HG02588 (cell line): ENCODE results near the gene LAX1.

ENCODE experiments used
- ATAC-seq: cut with Tn5 transposase; IDR thresholded peaks from one replicate; pipeline ENCODE4 v1.9.1; 2021; ENCODE audit warnings: mild to moderate bottlenecking, moderate library complexity; ENCODE audit not compliant: unreplicated experiment

The LAX1 gene

DNA sequence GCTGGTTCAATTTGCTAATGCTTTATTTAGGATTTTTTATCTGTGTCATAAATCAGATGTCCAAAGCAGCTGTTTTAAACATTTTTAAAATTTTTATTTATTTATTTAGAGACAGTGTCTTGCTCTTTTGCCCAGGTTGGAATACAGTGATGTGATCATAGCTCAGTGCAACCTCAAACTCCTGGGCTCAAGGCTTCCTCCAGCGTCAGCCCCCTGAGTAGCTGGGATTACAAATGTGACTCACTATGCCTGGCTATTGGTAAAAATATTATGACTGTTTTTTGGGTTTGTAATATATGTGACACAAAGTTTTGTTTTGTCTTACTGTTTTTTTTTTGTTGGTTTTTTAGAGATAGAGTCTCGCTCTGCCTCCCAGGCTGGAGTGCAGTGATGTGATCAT is 42.2 kb downstream of the LAX1 start:
- no peak for ATAC-seq

DNA sequence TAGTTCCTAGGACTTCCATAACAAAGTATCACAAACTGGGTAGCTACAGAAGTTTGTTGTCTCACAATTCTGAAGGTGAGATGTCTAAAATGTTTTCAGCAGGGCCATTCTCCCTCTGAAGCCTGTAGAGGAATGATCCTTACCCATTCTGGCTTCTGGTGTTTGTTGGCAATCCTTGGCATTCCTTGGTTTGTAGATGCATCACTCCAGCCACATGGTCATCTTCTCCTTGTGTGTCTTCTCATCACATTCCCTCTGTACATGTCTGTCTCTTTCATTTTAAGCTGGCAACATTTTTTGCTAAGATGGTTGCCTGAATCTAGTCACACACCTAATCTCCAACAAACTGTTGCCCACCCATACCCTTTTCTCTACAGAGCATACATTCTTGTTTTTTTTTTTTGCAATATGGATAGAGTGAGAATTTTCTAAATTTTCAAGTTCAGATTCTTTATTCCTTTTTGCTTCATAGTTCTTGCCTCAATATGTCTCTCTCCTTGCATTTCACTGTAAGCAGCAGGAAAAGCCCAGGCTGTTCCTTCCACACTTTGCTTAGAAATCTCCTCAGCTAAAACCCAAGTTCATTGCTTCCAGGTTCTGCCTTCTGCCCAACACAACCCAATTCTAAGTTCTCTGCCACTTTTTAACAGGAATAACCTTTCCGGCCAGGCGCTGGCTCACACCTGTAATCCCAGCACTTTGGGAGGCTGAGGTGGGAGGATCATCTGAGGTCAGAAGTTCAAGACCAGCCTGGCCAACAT is 48.8 kb downstream of the LAX1 start:
- no peak for ATAC-seq

DNA sequence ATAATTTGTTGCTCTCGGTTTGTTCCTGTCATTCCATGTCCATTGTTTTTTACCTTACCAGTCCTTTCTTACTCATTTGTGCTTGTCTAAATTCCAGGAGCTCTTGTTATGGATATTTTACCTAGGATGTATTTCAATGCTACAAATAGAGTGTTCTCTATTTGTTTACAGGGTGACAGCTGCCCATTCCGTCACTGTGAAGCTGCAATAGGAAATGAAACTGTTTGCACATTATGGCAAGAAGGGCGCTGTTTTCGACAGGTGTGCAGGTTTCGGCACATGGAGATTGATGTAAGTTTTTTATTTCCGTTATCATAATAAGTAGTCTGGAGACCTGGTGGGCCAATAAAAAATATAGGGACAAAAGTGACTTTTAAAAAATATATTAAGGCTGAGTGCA is 53.4 kb downstream of the LAX1 start:
- no peak for ATAC-seq

DNA sequence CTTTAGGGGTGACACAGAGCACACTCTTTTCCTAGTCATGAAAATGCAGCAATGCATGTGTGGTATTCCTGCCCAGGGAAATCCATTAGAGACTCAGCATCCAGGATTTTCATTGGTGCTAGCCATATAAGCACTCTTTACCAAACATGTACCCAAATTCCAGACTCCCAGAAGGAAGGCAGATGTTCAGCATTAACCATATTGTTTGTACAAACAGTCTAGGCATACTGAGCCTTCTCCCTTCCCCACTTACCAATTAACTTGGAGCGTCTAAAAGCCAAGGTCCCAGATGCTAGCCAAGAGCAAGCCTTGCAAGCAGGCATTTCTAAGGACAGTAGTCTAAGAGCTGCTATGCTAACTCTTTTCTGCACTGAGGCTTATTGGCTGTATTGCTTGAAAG is 58.3 kb downstream of the LAX1 start:
- no peak for ATAC-seq
